GM21528 (cell line): ENCODE results near the gene PRCC.

Experiments
- ATAC-seq: cut with Tn5 transposase; IDR thresholded peaks from one replicate; pipeline ENCODE4 v1.9.1; 2021; ENCODE audit warnings: mild to moderate bottlenecking, moderate library complexity; ENCODE audit not compliant: unreplicated experiment, low FRiP score

The PRCC gene

GRCh38 chr1:156839426-156840109, 72.2 kb downstream of the PRCC start:
- ATAC-seq, result no peak

GRCh38 chr1:156840186-156840897, 73.0 kb downstream of the PRCC start:
- ATAC-seq, result no peak

GRCh38 chr1:156840898-156841279, 73.6 kb downstream of the PRCC start:
- ATAC-seq, result no peak

GRCh38 chr1:156841295-156841855, 74.0 kb downstream of the PRCC start:
- no peak for ATAC-seq

- no peak for ATAC-seq
Measured at GRCh38 chr1:156842618-156843300, 75.4 kb downstream of the PRCC start.

- ATAC-seq, result no peak
Measured at GRCh38 chr1:156844102-156844501, 76.8 kb downstream of the PRCC start.

GRCh38 chr1:156844638-156845037, 77.3 kb downstream of the PRCC start:
- ATAC-seq, result no peak

GRCh38 chr1:156845055-156845952, 78.0 kb downstream of the PRCC start:
- no peak for ATAC-seq

- no peak for ATAC-seq
Measured at GRCh38 chr1:156845953-156846545, 78.7 kb downstream of the PRCC start.

- ATAC-seq, result no peak
Measured at GRCh38 chr1:156846643-156847042, 79.3 kb downstream of the PRCC start.

- ATAC-seq, result no peak
Measured at GRCh38 chr1:156847591-156848460, 80.5 kb downstream of the PRCC start.

GRCh38 chr1:156848461-156849150, 81.3 kb downstream of the PRCC start:
- ATAC-seq, result no peak

GRCh38 chr1:156849151-156849496, 81.8 kb downstream of the PRCC start:
- no peak for ATAC-seq
